Measurements from ENCODE around the gene ARHGAP6. TPM values are rescaled to one million over a fixed set of nuclear protein-coding genes. Genes with fewer than 3 reads are reported as not detected.

Gene ARHGAP6
- total and polyA plus RNA-seq, 11 donors = 2.1 to 6.6 (median 2.5) TPM

DNA sequence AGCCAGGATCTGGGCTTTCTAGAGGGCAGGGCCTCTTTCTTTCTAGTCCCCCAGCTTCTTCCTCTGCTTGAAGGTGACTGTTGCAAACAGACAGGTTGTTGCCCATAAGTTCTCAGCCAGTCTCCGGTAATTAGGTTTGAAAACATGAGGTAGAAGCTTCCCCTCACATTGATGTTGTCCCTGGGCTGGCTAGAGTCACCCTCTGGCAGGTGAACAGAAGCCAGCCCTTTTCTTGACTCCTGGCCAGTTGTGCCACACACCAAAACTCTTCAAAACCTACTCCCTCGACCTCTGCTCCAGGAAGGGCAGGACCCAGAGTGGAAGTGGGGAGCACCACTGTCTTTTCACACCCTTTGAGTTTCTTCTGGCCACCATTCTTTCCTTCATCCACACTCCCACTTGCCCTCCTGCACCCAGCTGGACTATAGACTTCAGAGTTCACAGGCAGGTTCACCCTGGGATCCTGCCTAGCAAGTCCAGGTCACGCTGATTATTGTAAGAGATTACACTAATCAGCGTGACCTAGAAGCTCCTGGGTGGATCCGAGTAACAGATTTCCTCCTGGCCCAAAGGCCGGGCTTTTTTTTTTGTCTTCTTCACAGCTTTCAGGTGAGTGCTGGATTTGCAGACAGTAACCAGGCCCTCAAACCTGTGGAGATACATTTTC is 37.4 kb upstream of the ARHGAP6 start:
- H3K4me1 ChIP-seq = no peaks in the 10 kb centered on the region
- H3K27ac ChIP-seq = no peak overlapping the region
- H3K36me3 ChIP-seq = no peaks in the 10 kb centered on the region
- DNase-seq = no peak
- H3K9me3 ChIP-seq = no peaks in the 10 kb centered on the region
- WGBS, 4 donors = 52 to 90% (median 75%) methylated on average over 6 of the region's 6 CpGs
- no peaks in the 10 kb centered on the region for H3K27me3 ChIP-seq
- ATAC-seq = no peak
- H3K4me3 ChIP-seq = no peak overlapping the region
- intact Hi-C loops (cut with DNase I) = no loop called here
- TF ChIP-seq CTCF (IDR thresholded peaks at IDR 0.05) (no peak), POLR2A (IDR thresholded peaks at IDR 0.05) (no peak)

GRCh38 chrX:11702420-11702819 is 36.7 kb upstream of the ARHGAP6 start:
- Histone ChIP-seq H3K27ac (no peak overlapping the region), H3K36me3 (no peaks in the 10 kb centered on the region), H3K9me3 (no peaks in the 10 kb centered on the region), H3K27me3 (no peaks in the 10 kb centered on the region), H3K4me3 (no peak overlapping the region), H3K4me1 (no peaks in the 10 kb centered on the region)
- 69 to 93% (median 89%) methylated on average over 2 to 3 of the region's 3 CpGs for WGBS, 4 donors
- TF ChIP-seq POLR2A (IDR thresholded peaks at IDR 0.05) (no peak), CTCF (IDR thresholded peaks at IDR 0.05) (no peak)
- no peak for DNase-seq
- no peak for ATAC-seq
- intact Hi-C loops (cut with DNase I) = no loop called here

GRCh38 chrX:11698702-11699101 is 33.0 kb upstream of the ARHGAP6 start:
- intact Hi-C loops (cut with DNase I) = no loop called here
- DNase-seq = no peak
- Histone ChIP-seq H3K27ac (no peak overlapping the region), H3K4me3 (no peak overlapping the region), H3K9me3 (no peaks in the 10 kb centered on the region), H3K4me1 (no peaks in the 10 kb centered on the region), H3K27me3 (no peaks in the 10 kb centered on the region), H3K36me3 (no peaks in the 10 kb centered on the region)
- ATAC-seq = peak in 1 of 4 donors; percentile 49
- 69 to 79% (median 77%) methylated on average over 3 of the region's 3 CpGs for WGBS, 4 donors
- no peak for TF ChIP-seq POLR2A (IDR thresholded peaks at IDR 0.05)
- TF ChIP-seq CTCF (IDR thresholded peaks at IDR 0.05) = no peak

GRCh38 chrX:11688201-11688600 is 22.5 kb upstream of the ARHGAP6 start:
- intact Hi-C loops (cut with DNase I) = no loop called here
- Histone ChIP-seq H3K27ac (no peak overlapping the region), H3K9me3 (no peaks in the 10 kb centered on the region), H3K27me3 (no peaks in the 10 kb centered on the region), H3K36me3 (no peaks in the 10 kb centered on the region), H3K4me3 (no peak overlapping the region), H3K4me1 (no peaks in the 10 kb centered on the region)
- no peak for DNase-seq
- TF ChIP-seq CTCF (IDR thresholded peaks at IDR 0.05) (no peak), POLR2A (IDR thresholded peaks at IDR 0.05) (no peak)
- WGBS, 4 donors = 64 to 72% (median 68%) methylated on average over 2 of the region's 2 CpGs
- no peak for ATAC-seq

Data from heart left ventricle (tissue), 16 donors.